Effector CD8-positive, alpha-beta T cell (primary cell): Measurements from ENCODE around the gene ANKLE2.

Source experiments
- DNase-seq: peaks from one replicate; lab custom pipeline; 2025; lab: John Stamatoyannopoulos, UW

The ANKLE2 gene

DNA sequence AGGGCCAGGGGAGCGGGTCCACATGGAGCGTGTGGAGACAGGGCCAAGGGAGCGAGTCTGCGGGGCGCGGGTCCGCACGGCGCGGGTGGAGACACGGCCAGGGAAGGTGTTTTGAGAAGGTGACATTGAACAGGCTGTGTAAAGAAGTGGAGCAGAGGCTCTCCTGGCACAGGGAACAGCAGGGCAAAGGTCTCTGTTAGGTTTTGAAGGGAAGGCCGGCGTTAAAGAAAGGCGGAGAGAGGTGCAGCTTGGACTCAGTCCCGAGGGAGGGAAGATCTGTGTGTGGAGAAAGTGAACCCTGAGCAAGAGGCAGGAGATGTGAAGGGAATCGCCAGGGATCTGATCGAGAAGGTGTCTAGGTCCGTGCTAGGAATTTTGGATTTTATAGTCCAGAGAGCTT, 72.4 kb downstream of the ANKLE2 start:
- no peak for DNase-seq

DNA sequence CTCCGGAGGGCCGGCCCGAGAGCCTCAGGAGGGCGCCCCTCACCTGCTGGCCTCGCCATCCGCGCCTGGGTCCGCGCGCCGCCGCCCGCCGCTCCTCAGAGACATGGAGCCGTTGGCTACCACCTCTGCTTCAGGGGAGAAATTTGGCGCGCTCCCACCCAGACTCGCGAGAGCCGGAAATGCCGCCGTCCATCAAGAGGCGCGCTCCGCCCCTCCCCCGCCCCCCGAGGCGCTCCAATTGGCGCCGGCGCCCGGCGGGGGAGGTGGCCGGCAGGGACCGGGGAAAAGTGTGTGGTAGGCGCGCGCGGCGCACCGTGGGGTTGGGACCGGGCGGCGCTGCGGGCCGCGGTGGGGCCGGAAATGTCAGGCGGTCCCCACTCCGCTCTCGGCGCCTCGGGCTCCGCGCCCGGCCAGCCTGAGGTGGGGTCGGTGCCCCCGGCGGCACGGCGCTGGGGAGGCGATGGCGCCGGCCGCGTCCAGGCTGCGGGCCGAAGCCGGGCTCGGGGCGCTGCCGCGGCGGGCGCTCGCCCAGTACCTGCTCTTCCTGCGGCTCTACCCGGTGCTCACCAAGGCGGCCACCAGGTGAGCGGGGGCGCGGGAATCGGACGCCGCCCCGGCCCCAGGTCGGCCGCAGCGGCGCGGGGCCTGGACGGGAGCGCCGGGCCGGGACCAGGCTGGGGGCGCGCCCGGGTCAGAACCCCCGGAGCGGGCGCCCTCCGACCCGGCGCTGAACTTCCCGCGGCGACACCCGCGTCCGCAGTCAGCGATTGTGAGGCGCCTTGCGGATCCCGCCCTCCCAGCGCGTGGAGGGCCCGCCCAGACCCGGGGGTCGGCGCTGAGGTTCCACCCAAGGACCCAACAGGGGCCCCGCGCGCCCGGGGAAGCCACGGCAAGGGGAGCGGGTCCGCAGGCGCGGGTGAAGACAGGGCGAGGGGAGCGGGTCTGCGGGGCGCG, 74.1 kb downstream of the ANKLE2 start, which contains the start of the genes POLE and PXMP2:
POLE (minus strand) TSS at position 132 of the 954 bp plus-strand sequence; CDS start at position 105, 27 bp downstream.
PXMP2 (plus strand) TSS at position 377 of the 954 bp plus-strand sequence; CDS start at position 461, 84 bp downstream.
- peak; percentile 85 for DNase-seq

DNA sequence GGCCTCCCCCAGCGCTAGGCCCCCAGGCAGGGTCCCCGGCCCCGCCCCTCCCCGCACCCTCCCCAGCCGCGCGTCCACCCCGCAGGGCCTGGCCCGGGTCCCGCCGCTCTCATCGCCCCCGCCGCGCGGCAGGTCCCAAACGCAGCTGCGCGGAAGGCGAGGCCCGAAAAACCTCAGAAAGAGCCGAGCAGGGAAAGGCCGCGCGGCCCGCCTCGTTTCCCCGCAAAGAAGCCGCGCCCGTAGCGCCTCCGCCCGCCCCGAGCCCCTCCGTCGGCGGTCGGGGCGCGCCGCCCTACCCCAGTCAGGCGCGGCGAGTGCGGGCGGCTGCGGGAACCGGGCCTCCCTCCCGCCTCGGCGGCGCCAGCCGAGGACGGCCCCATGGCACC, 74.8 kb downstream of the ANKLE2 start:
- no peak for DNase-seq

GRCh38 chr12:132685400-132685799, 76.2 kb downstream of the ANKLE2 start:
- DNase-seq: no peak

GRCh38 chr12:132677492-132677891, 84.1 kb downstream of the ANKLE2 start:
- no peak for DNase-seq

DNA sequence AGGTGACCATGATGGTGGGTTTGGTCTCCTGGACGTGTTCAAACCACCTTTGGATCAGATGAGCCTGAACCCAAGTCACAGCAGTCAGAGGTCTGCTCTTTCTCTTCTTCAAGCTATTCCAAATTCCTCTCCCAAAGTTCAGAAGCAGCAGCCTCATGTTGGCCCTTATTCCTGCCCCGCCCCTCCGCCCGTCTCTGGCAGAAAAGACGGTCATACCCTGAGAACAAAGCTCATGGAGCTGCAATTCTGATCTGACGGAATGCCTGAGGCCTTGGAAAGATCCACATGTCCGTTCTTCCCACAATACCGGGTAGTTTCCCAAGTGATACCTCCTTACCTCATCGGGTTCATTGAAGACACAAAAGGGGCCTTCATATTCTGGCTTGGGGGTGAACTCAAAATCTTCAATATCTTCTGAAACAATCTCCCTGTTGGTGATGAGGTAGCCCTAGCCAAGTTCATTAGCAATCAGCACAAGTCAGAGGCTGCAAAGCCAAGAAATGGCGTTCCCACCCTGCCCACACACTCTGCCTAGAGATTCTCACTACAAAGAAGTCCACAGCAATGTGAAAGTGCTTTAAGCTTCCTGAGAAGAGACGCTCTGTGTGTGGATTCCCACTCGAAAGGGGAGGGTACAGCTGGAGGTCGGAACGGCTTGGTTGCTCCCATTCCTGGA, 85.7 kb downstream of the ANKLE2 start:
- DNase-seq: no peak
